SK-N-SH treated with all-trans-retinoic acid at 6 μM for 48 hours (cell line): ENCODE measurements around the gene CUEDC2.

Source experiments
- ATAC-seq: fragments of 200-7000 bp; cut with Tn5 transposase; 3 replicates; pipeline ENCODE4 v1.9.1; 2020; ENCODE audit warnings: mild to moderate bottlenecking, moderate library complexity
- ARNTL ChIP-seq: fragments of 450-650 bp; formaldehyde crosslinking; IDR thresholded peaks from 2 replicates; pipeline ENCODE4 v1.5.0; 2020; ENCODE audit warnings: low read depth, mild to moderate bottlenecking, moderate library complexity, borderline replicate concordance
- BACH2 ChIP-seq: fragments of 250-450 bp; sonication (Bioruptor Pico); IDR thresholded peaks from 2 replicates; pipeline ENCODE4 v1.9.0; 2021; ENCODE audit warnings: mild to moderate bottlenecking, borderline replicate concordance
- CSDC2 ChIP-seq: fragments of 250-450 bp; sonication (Bioruptor Pico); IDR thresholded peaks from 2 replicates; pipeline ENCODE4 v1.5.0; 2020; ENCODE audit warnings: mild to moderate bottlenecking, moderate library complexity
- CSRNP3 ChIP-seq: fragments of 250-450 bp; sonication (Bioruptor Pico); IDR thresholded peaks from 2 replicates; pipeline ENCODE4 v1.5.1; 2021; ENCODE audit warnings: mild to moderate bottlenecking, moderate library complexity
- GLIS3 ChIP-seq: fragments of 250-450 bp; sonication (Bioruptor Pico); IDR thresholded peaks from 2 replicates; pipeline ENCODE4 v1.5.0; 2020; ENCODE audit warnings: mild to moderate bottlenecking, moderate library complexity
- ISL1 ChIP-seq: fragments of 250-450 bp; sonication (Bioruptor Pico); IDR thresholded peaks from 2 replicates; pipeline ENCODE4 v2.1.2; 2022; ENCODE audit warnings: mild to moderate bottlenecking, moderate library complexity
- PATZ1 ChIP-seq: fragments of 250-450 bp; sonication (Bioruptor Pico); IDR thresholded peaks from 2 replicates; pipeline ENCODE4 v1.8.0; 2020; ENCODE audit warnings: mild to moderate bottlenecking, moderate library complexity, borderline replicate concordance
- PPARA ChIP-seq: fragments of 250-450 bp; sonication (Bioruptor Pico); IDR thresholded peaks from 2 replicates; pipeline ENCODE4 v1.5.0; 2020; ENCODE audit warnings: mild to moderate bottlenecking, borderline replicate concordance
- RARB ChIP-seq: fragments of 250-450 bp; sonication (Bioruptor Pico); IDR thresholded peaks from 2 replicates; pipeline ENCODE4 v1.8.0; 2021; ENCODE audit warnings: mild to moderate bottlenecking, moderate library complexity
- SNAI2 ChIP-seq: fragments of 250-450 bp; sonication (Bioruptor Pico); IDR thresholded peaks from 2 replicates; pipeline ENCODE4 v1.5.0; 2020; ENCODE audit warnings: mild to moderate bottlenecking, moderate library complexity
- TCF4 ChIP-seq: fragments of 250-450 bp; sonication (Bioruptor Pico); IDR thresholded peaks from 2 replicates; pipeline ENCODE4 v1.8.0; 2021; ENCODE audit warnings: mild to moderate bottlenecking, moderate library complexity, borderline replicate concordance
- TOX ChIP-seq: fragments of 250-450 bp; sonication (Bioruptor Pico); IDR thresholded peaks from 2 replicates; pipeline ENCODE4 v1.8.0; 2021; ENCODE audit warnings: mild to moderate bottlenecking, moderate library complexity, borderline replicate concordance
- TSHZ2 ChIP-seq: fragments of 250-450 bp; sonication (Bioruptor Pico); IDR thresholded peaks from 2 replicates; pipeline ENCODE4 v1.5.0; 2020; ENCODE audit warnings: mild to moderate bottlenecking, moderate library complexity
- ZC3H10 ChIP-seq: fragments of 250-450 bp; sonication (Bioruptor Pico); IDR thresholded peaks from 2 replicates; pipeline ENCODE4 v1.5.1; 2021; ENCODE audit warnings: mild to moderate bottlenecking, moderate library complexity
- ZFP3 ChIP-seq: fragments of 250-450 bp; sonication (Bioruptor Pico); IDR thresholded peaks from 2 replicates; pipeline ENCODE4 v1.5.0; 2020; ENCODE audit warnings: mild to moderate bottlenecking, moderate library complexity
- ZFP30 ChIP-seq: fragments of 450-650 bp; formaldehyde crosslinking; IDR thresholded peaks from 2 replicates; pipeline ENCODE4 v1.5.0; 2022; ENCODE audit warnings: mild to moderate bottlenecking, moderate library complexity
- ZNF70 ChIP-seq: fragments of 450-650 bp; formaldehyde crosslinking; IDR thresholded peaks from 2 replicates; pipeline ENCODE4 v1.5.0; 2020; ENCODE audit warnings: mild to moderate bottlenecking, moderate library complexity
- ZNF8 ChIP-seq: fragments of 450-650 bp; formaldehyde crosslinking; IDR thresholded peaks from 2 replicates; pipeline ENCODE4 v1.5.0; 2020; ENCODE audit warnings: mild to moderate bottlenecking, moderate library complexity
- TF ChIP-seq, protein P1 (sequence below): fragments of 250-450 bp; sonication (Bioruptor Pico); IDR thresholded peaks from 2 replicates; pipeline ENCODE4 v1.5.1; 2020; ENCODE audit warnings: low read depth, mild to moderate bottlenecking, moderate library complexity

The CUEDC2 gene

DNA sequence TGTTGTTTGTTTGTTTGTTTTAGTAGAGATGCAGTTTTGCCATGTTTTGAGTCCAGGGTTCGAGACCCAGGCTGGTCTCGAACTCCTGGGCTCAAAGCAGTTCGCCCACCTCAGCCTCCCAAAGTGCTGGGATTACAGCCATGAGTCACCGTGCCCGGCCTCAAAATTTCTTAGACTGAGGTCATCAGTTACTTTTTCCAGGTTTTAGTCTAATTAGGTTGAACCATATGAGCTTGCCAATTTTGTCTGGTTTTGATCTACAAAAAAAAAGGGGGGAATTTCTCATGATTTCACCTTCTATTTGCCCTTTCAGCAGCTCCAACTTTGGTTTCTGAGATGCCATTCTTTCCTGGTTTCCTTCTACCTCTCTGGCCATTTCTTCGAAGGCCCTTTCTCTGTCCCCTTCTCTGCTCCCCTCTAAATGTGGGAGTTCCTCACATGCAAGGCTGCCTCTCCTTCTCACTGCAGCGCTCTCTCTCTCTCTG is 5.5 kb downstream of the CUEDC2 start:
- TF ChIP-seq ZC3H10 (no peak), TOX (CRISPR knock-in tag) (no peak), RARB (CRISPR knock-in tag) (no peak), PATZ1 (CRISPR knock-in tag) (no peak), ISL1 (CRISPR knock-in tag) (no peak), BACH2 (CRISPR knock-in tag) (no peak), ZNF70 (CRISPR knock-in tag) (no peak), TSHZ2 (CRISPR knock-in tag) (no peak), SNAI2 (CRISPR knock-in tag) (no peak), ZFP3 (no peak), GLIS3 (CRISPR knock-in tag) (no peak)
- ATAC-seq, result no peak

- TF ChIP-seq, protein P1, sequence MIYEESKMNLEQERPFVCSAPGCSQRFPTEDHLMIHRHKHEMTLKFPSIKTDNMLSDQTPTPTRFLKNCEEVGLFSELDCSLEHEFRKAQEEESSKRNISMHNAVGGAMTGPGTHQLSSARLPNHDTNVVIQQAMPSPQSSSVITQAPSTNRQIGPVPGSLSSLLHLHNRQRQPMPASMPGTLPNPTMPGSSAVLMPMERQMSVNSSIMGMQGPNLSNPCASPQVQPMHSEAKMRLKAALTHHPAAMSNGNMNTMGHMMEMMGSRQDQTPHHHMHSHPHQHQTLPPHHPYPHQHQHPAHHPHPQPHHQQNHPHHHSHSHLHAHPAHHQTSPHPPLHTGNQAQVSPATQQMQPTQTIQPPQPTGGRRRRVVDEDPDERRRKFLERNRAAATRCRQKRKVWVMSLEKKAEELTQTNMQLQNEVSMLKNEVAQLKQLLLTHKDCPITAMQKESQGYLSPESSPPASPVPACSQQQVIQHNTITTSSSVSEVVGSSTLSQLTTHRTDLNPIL, result no peak
- TF ChIP-seq TSHZ2 (CRISPR knock-in tag) (no peak), TCF4 (no peak), CSRNP3 (CRISPR knock-in tag) (no peak), GLIS3 (CRISPR knock-in tag) (no peak), CSDC2 (no peak), ZNF70 (CRISPR knock-in tag) (no peak), ARNTL (CRISPR knock-in tag) (no peak), ZNF8 (no peak), ZFP30 (CRISPR knock-in tag) (no peak), PPARA (CRISPR knock-in tag) (no peak), BACH2 (CRISPR knock-in tag) (no peak)
- ATAC-seq, result no peak
These were observed 6.9 kb downstream of the CUEDC2 start for GRCh38 chr10:102425444-102425843.

DNA sequence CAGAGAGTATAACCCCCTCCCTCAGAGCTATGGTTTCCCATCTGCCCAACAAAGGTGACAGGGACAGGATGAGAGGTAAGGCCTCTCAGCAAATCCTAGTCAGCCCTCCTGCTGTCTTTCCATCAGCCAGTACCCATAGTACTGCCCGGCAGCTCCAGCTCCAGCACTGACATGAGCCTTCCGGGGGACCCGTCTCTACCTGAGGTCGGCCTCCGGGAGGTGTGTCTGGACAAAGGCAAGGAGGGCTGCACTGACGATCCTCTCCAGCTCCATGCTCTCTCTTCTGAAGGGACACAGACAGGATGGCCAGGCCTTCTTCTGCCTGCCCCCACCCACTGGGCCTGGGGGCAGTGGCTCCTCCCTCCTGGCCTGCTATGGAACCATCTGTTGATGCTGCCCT is 7.5 kb downstream of the CUEDC2 start:
- no peak for TF ChIP-seq TSHZ2 (CRISPR knock-in tag)
- ATAC-seq, result no peak
